A673 (cell line): Measurements from ENCODE around the gene LHX6.

Experiments
- CTCF ChIP-seq: fragments of 300-800, 200-600 bp; sonication (generic); conservative IDR thresholded peaks from 2 replicates; pipeline ENCODE4 v1.5.1; 2017; ENCODE audit warnings: low read depth, mild to moderate bottlenecking, antibody characterized with exemption, low read length, moderate library complexity, mixed read lengths
- EZH2 ChIP-seq: fragments of 200-600 bp; sonication (generic); IDR thresholded peaks from 2 replicates; pipeline ENCODE4 v1.6.1; 2017; ENCODE audit warnings: borderline replicate concordance, low read depth, mild to moderate bottlenecking, mixed read lengths, antibody characterized with exemption, low read length; ENCODE audit not compliant: poor library complexity, severe bottlenecking

DNA sequence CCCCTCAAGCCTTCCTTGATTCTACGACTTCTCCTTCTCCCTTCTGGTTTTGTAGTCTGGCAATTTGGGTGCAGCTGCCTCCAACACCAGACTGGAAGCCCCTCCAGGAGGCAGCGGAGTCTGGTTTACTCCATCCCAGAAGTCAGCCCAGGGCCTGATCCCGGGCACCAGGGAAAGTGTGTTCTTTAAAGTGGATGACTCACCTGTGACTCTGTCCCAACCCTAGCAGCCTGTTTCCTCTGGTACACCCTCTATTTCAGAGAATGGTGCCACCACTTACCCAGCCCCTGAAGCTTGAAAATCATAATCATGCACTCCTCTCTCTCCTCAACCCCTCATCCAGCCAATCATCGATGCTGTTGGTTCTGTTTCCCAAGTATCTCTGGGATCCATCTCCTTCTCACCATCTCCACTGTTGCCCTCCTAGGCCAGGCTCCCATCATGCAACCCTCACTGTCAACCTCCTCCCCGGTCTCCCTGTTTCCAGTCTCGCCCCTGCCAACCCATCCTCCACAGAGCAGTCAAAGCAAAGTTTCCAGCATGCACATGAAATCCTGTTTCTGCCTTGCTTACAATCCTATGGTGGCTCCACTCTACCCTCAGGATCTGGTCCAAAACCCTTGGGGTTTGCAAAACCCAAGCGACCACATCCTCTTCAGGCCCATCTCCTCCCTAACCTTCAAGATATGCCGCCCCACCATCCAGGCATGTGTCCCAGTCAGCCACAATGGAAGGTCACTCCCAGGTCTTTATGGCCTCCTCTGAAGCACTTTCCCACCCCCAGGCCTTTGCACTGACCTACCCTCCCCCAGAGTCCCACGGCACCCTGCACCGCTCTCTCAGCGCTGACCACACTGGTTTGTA is 10.5 kb downstream of the LHX6 start:
- TF ChIP-seq EZH2, result no peak
- no peak for TF ChIP-seq CTCF
